Body of pancreas (tissue), 4 donors: ENCODE measurements around the gene TMCC2. TPM values are rescaled to one million over a fixed set of nuclear protein-coding genes. Genes with fewer than 3 reads are reported as not detected.

Source experiments
- ATAC-seq: fragments of 150-250 bp; one replicate; pipeline ENCODE4 v1.9.1; 2016
- DNase-seq, 4 donors: peaks; one replicate each; pipeline ENCODE4 v3.0.0-alpha.2; 2019
- H3K27ac ChIP-seq, 4 donors: fragments of 200-600 bp; sonication (generic); 1 replicate in 3 of 4; 2 replicates in 1 of 4; pipeline versions ENCODE4 v1.5.1 to v1.6.1; 2016 to 2019; ENCODE audit warnings: mild to moderate bottlenecking in 1 of 4, mixed read lengths in 1 of 4, moderate library complexity in 1 of 4
- H3K27me3 ChIP-seq, 2 donors: fragments of 200-600 bp; sonication (generic); one replicate each; pipeline ENCODE4 v1.6.0; 2016; ENCODE audit warnings: mild to moderate bottlenecking in 1 of 2
- H3K36me3 ChIP-seq, 2 donors: fragments of 200-600 bp; sonication (generic); replicated peaks in 1 of 2; 2 replicates each; pipeline ENCODE4 v1.5.1; 2016; ENCODE audit warnings: low read depth in 2 of 2; ENCODE audit not compliant: insufficient read depth in 1 of 2
- H3K4me1 ChIP-seq: fragments of 200-600 bp; sonication (generic); one replicate; pipeline ENCODE4 v1.6.0; 2016
- H3K4me3 ChIP-seq, 2 donors: fragments of 200-600 bp; sonication (generic); 1 replicate in 1 of 2; 2 replicates in 1 of 2; pipeline ENCODE4 v1.5.1; 2016 to 2019
- H3K9me3 ChIP-seq, 3 donors: fragments of 200-600 bp; sonication (generic); 1 replicate in 2 of 3; 2 replicates in 1 of 3; pipeline ENCODE4 v1.5.1; 2016
- POLR2A ChIP-seq, 3 donors: fragments of 450-650 bp; IDR thresholded peaks; one replicate each; pipeline ENCODE4 v1.6.1; 2016; ENCODE audit warnings: antibody characterized with exemption in 3 of 3, mild to moderate bottlenecking in 2 of 3
- WGBS, 2 donors: methylation state at CpG; one replicate each; pipeline ENCODE4 v1.1.5; 2017; 5-methylcytosine and 5-hydroxymethylcytosine counted together
- intact Hi-C: fragments of 100-400 bp; cut with DNase I; formaldehyde crosslinking; loops from one replicate; pipeline ENCODE4 v1.15.1; 2023
- total RNA-seq, 2 donors: library from RNA; depleted of rRNA; stranded (reverse); fragments of >200 nt; gene quantifications; one replicate each; pipeline ENCODE4 v1.1.0, GENCODE V29; 2016
- TF ChIP-seq, protein P1 (sequence below), 7 experiments: fragments of 450-650 bp in 4 of 7; fragments of 200-600 bp in 3 of 7; sonication (generic) in 3 of 7; IDR thresholded peaks; one replicate each; pipeline ENCODE4 v1.5.1; 2016 to 2019; ENCODE audit warnings: antibody characterized with exemption in 7 of 7

TMCC2 gene
- total RNA-seq, 2 donors from 2014 or later, result 1.3 to 1.6 TPM

DNA sequence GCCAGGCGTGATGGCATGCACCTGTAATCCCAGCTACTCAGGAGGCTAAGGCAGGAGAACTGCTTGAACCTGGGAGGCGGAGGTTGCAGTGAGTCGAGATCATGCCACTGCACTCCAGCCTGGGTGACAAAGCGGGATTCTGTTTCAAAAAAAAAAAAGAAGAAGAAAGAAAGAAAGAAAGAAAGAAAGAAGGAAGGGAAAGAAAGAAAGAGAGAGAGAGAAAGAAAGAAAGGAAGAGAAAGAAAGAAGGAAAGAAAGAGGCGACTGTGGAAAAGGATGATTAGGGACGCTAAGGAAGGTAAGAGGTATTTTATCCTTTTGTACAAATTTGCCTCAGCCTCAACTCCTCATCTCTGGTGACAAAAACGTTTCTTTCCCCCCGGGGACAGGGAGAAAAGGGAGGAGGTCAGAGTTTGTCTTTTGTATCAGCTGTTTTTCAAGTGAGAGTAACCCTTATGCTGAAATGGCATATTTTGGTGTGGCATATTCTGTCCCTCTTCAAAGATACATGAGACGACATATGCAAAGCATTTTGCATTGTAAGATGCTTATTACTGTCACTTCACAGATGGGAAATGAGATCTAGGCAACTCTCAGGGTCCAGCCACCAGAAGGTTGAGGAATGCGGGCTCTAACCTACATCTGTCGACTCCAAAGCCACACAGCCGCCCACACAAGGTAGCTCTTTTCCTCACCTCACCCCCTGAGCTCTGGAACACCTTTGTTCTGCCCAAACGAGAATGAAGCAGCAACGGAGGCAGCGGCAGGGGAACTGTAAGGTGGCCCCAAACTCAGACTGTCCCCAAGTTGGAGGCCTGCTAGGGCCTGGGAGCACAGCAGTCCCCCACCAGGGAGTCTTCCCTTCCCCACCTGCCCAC is 55.8 kb downstream of the TMCC2 start:
- ATAC-seq (no peak), DNase-seq (no peak)
- Histone ChIP-seq H3K27ac (no peak overlapping the region), H3K36me3 (no peaks in the 10 kb centered on the region), H3K9me3 (no peaks in the 10 kb centered on the region), H3K27me3 (no peaks in the 10 kb centered on the region), H3K4me3 (no peak overlapping the region), H3K4me1 (peaks cover 15% of the 10 kb centered on the region)
- no peak for TF ChIP-seq POLR2A (IDR thresholded peaks at IDR 0.05)
- TF ChIP-seq, protein P1, sequence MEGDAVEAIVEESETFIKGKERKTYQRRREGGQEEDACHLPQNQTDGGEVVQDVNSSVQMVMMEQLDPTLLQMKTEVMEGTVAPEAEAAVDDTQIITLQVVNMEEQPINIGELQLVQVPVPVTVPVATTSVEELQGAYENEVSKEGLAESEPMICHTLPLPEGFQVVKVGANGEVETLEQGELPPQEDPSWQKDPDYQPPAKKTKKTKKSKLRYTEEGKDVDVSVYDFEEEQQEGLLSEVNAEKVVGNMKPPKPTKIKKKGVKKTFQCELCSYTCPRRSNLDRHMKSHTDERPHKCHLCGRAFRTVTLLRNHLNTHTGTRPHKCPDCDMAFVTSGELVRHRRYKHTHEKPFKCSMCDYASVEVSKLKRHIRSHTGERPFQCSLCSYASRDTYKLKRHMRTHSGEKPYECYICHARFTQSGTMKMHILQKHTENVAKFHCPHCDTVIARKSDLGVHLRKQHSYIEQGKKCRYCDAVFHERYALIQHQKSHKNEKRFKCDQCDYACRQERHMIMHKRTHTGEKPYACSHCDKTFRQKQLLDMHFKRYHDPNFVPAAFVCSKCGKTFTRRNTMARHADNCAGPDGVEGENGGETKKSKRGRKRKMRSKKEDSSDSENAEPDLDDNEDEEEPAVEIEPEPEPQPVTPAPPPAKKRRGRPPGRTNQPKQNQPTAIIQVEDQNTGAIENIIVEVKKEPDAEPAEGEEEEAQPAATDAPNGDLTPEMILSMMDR (IDR thresholded peaks at IDR 0.05), result no peak
- intact Hi-C loops, result no loop called here
- WGBS, 2 donors, result 78 to 83% methylated on average over 15 of the region's 15 CpGs

DNA sequence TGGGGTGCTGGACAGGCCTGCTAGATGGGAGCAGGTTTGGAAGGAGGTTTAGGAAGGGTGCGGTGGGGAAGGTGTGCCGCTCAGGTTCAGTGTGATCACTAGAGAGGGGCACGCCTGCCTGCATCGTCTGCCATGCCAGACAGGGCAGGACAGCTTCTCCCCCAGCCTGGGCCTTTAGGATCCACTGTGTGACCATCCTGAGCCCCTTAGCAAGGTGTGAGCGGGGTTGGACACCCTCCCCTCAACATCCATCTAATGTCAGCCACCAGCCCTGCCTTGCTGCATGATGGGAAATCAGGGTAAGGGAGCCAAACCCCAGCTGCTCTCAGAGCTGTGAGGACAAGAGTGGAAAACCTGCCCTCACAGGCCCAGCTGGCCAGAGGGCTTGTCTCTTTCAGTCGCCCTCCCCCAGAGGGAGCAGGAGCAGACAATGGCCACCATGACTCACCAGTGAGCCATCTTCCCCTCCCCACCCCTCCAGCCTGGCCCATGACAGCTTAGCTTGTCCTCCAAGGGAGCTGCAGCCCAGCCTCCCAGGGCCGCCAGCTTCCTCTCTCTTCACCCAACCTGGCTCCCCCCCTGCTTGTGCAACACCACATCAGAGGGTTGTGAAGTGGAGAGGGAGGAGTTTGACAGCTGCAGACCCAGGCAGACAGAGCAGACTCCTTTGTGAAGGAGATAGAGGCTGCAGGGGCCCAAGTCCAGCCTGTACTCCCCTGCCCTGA is 56.8 kb downstream of the TMCC2 start:
- Histone ChIP-seq H3K4me3 (no peak overlapping the region), H3K9me3 (no peaks in the 10 kb centered on the region), H3K4me1 (peaks cover 15% of the 10 kb centered on the region), H3K27me3 (no peaks in the 10 kb centered on the region), H3K36me3 (no peaks in the 10 kb centered on the region), H3K27ac (peak overlapping the region in 3 of 4 donors; percentile 42 to 71 (median 44))
- WGBS, 2 donors, result 79 to 81% methylated on average over 7 of the region's 7 CpGs
- ATAC-seq, result peak; percentile 77
- peak; percentile 51 to 89 (median 69) for DNase-seq
- intact Hi-C loops, result no loop called here
- TF ChIP-seq, protein P1 (IDR thresholded peaks at IDR 0.05), result no peak
- peak in 1 of 3 donors; percentile 16 for TF ChIP-seq POLR2A (IDR thresholded peaks at IDR 0.05)

DNA sequence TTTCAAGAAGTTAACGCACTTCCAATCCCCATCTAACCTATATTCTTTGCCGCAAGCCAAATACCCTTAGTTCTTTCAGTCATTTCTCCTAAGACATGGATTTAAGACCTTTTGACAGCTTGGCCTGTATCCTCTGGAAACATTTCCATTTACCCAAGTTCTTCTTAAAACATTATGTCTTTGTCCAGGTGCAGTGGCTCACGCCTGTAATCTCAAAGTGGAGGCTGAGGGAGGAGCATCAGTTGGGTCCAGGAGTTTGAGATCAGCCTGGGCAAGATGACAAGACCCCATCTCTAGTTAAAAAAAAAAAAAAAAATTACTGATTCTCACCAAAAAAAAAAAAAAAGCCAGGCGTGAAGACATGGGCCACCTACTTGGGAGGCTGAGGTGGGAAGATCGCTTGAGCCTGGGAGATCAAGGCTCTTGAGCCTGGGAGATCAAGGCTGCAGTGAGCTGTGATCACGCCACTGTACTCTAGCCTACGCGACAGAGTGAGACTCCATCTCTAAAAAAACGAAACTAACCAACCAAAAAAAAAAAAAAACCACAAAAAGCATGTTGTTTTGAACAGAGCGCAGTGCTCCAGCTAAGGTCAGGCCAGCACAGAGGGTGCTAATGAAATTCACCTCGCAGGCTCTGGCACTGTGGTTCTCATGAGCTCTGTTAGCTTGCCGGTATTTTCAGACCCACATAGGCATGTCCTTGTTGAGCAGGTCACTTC is 57.8 kb downstream of the TMCC2 start:
- peak overlapping the region in 3 of 4 donors; percentile 42 to 71 (median 44) for H3K27ac ChIP-seq
- H3K27me3 ChIP-seq, result no peaks in the 10 kb centered on the region
- WGBS, 2 donors, result 76 to 78% methylated on average over 12 of the region's 12 CpGs
- H3K4me3 ChIP-seq, result no peak overlapping the region
- H3K4me1 ChIP-seq, result peaks cover 15% of the 10 kb centered on the region
- intact Hi-C loops, result no loop called here
- no peak for TF ChIP-seq POLR2A (IDR thresholded peaks at IDR 0.05)
- TF ChIP-seq, protein P1 (IDR thresholded peaks at IDR 0.05), result no peak
- no peaks in the 10 kb centered on the region for H3K9me3 ChIP-seq
- ATAC-seq, result no peak
- no peak for DNase-seq
- no peaks in the 10 kb centered on the region for H3K36me3 ChIP-seq

DNA sequence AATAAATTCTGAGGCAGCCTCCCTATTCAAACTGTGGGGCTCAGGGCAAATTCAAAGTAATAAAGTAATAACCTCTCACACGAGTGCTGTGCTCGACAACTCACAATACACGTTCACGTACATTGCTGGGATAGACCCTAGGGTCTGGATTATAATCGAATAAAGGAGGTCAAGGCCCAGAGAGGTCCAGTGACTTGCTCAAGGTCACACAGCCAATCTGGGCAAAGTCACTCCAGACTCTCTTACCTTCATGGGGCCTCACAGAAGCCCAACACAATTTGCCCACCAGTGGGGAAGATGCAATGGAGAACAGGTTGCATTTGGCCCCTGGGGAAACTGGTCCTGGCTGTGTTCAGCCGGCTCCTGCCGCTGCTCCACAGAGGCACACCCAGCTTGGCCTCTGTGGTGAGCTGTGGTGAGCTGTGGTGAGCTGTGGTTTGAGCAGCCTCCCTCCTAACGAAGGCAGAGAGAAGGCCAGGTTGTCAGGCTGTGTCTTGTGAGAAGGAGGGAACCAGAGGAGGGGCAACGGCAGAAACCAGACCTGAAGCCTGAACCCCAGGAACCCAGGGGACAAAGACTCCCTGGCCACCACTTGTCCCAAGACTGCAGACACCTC is 58.7 kb downstream of the TMCC2 start:
- Histone ChIP-seq H3K27me3 (no peaks in the 10 kb centered on the region), H3K4me3 (no peak overlapping the region), H3K27ac (no peak overlapping the region), H3K4me1 (peaks cover 15% of the 10 kb centered on the region), H3K36me3 (no peaks in the 10 kb centered on the region), H3K9me3 (no peaks in the 10 kb centered on the region)
- WGBS, 2 donors, result 85 to 89% methylated on average over 7 to 9 of the region's 9 CpGs
- TF ChIP-seq POLR2A (IDR thresholded peaks at IDR 0.05), result no peak
- TF ChIP-seq, protein P1 (IDR thresholded peaks at IDR 0.05), result no peak
- intact Hi-C loops, result no loop called here
- ATAC-seq, result no peak
- no peak for DNase-seq
